Small intestine (tissue), 7 donors: Measurements from ENCODE around the gene TNPO2. TPM values are rescaled to one million over a fixed set of nuclear protein-coding genes. Genes with fewer than 3 reads are reported as not detected.

Experiments used
- DNase-seq, 2 donors: peaks; one replicate each; pipeline versions ENCODE4 v3.0.0 to v3.0.0-alpha.2; 2013
- FAIRE-seq: peaks from 2 replicates; lab custom pipeline; 2012; peaks lifted over from hg19 to GRCh38; lab: Jason Lieb, UNC
- H3K27ac ChIP-seq, 3 donors: one replicate each; pipeline ENCODE4 v1.5.1; 2013; ENCODE audit warnings: low read length in 2 of 3, mild to moderate bottlenecking in 2 of 3, control low read depth in 1 of 3, inconsistent platforms in 1 of 3, low read depth in 1 of 3, moderate library complexity in 1 of 3
- H3K27me3 ChIP-seq, 3 donors: one replicate each; pipeline ENCODE4 v1.6.1; 2013; ENCODE audit warnings: low read length in 3 of 3, inconsistent platforms in 1 of 3; ENCODE audit not compliant: control insufficient read depth in 3 of 3, insufficient read depth in 3 of 3
- H3K36me3 ChIP-seq, 3 donors: one replicate each; pipeline ENCODE4 v1.6.1; 2013; ENCODE audit warnings: low read length in 3 of 3, inconsistent platforms in 1 of 3, low read depth in 1 of 3, mild to moderate bottlenecking in 1 of 3, moderate library complexity in 1 of 3; ENCODE audit not compliant: control insufficient read depth in 3 of 3, insufficient read depth in 2 of 3
- H3K4me1 ChIP-seq, 3 donors: one replicate each; pipeline ENCODE4 v1.6.1; 2013; ENCODE audit warnings: low read length in 2 of 3, inconsistent platforms in 1 of 3, low read depth in 1 of 3, mild to moderate bottlenecking in 1 of 3, moderate library complexity in 1 of 3; ENCODE audit not compliant: control insufficient read depth in 3 of 3, insufficient read depth in 2 of 3
- H3K4me3 ChIP-seq, 3 donors: one replicate each; pipeline ENCODE4 v1.5.1; 2013; ENCODE audit warnings: low read length in 3 of 3, control low read depth in 1 of 3, inconsistent platforms in 1 of 3, low read depth in 1 of 3, mild to moderate bottlenecking in 1 of 3, moderate library complexity in 1 of 3
- H3K9me3 ChIP-seq, 2 donors: one replicate each; pipeline ENCODE4 v1.6.1; 2013; ENCODE audit warnings: low read depth in 1 of 2, low read length in 1 of 2; ENCODE audit not compliant: control insufficient read depth in 2 of 2, insufficient read depth in 1 of 2
- WGBS, 3 donors: extraction: QIAGEN DNeasy Blood & Tissue Kit; methylation state at CpG; one replicate each; pipeline ENCODE4 v1.1.7; 2013; 5-methylcytosine and 5-hydroxymethylcytosine counted together
- polyA plus RNA-seq, 4 donors: library from polyadenylated mRNA; stranded (reverse) in 3 of 4; unstranded in 1 of 4; fragments of 200-250 nt in 3 of 4; fragments of 120-200 nt in 1 of 4; gene quantifications; one replicate each; pipeline versions ENCODE4 v1.2.1 to v1.2.3, GENCODE V29; 2013
- donor health status: healthy with polysubstance abuse.
- donor health status: control.
- donor health status: control.
- donor health status: Bipolar disorder and iron deficiency.
- donor health status: healthy.

The TNPO2 gene
- polyA plus RNA-seq, 4 donors = 9.8 to 41.3 (median 19.7) TPM

- Histone ChIP-seq H3K4me3 (no peak overlapping the region), H3K9me3 (no peaks in the 10 kb centered on the region), H3K27ac (no peak overlapping the region), H3K27me3 (no peaks in the 10 kb centered on the region), H3K36me3 (peaks cover 8 to 74% (median 9%) of the 10 kb centered on the region in 3 donors), H3K4me1 (peaks cover 3 to 14% (median 5%) of the 10 kb centered on the region in 3 donors)
- FAIRE-seq = no peak
- DNase-seq = no peak
- 82 to 88% (median 82%) methylated on average over 8 to 10 of the region's 10 CpGs for WGBS, 3 donors
These were observed 51.0 kb downstream of the TNPO2 start for GRCh38 chr19:12672744-12673143.

GRCh38 chr19:12670159-12670928 lies 53.4 kb downstream of the TNPO2 start:
- Histone ChIP-seq H3K4me3 (peak overlapping the region; percentile 77 to 88 (median 86)), H3K27ac (peak overlapping the region; percentile 74 to 94 (median 93)), H3K36me3 (peaks cover 3 to 60% (median 8%) of the 10 kb centered on the region in 3 donors), H3K9me3 (no peaks in the 10 kb centered on the region), H3K27me3 (no peaks in the 10 kb centered on the region), H3K4me1 (peaks cover 10 to 22% (median 12%) of the 10 kb centered on the region in 3 donors)
- FAIRE-seq (no peak), DNase-seq (no peak)
- WGBS, 3 donors = 31 to 37% (median 33%) methylated on average over 23 to 26 of the region's 26 CpGs

GRCh38 chr19:12669270-12670158 lies 54.2 kb downstream of the TNPO2 start:
- FAIRE-seq (no peak), DNase-seq (peak; percentile 85 to 91)
- Histone ChIP-seq H3K27ac (peak overlapping the region; percentile 74 to 94 (median 93)), H3K36me3 (peaks cover 2 to 60% (median 6%) of the 10 kb centered on the region in 3 donors), H3K4me1 (peaks cover 10 to 22% (median 12%) of the 10 kb centered on the region in 3 donors), H3K4me3 (peak overlapping the region; percentile 77 to 88 (median 86)), H3K9me3 (no peaks in the 10 kb centered on the region), H3K27me3 (no peaks in the 10 kb centered on the region)
- WGBS, 3 donors = 0 to 1% (median 0%) methylated on average over 56 to 64 of the region's 64 CpGs

GRCh38 chr19:12668932-12669269 lies 54.8 kb downstream of the TNPO2 start:
- Histone ChIP-seq H3K27ac (peak overlapping the region; percentile 74 to 94 (median 93)), H3K4me3 (peak overlapping the region; percentile 77 to 88 (median 86)), H3K27me3 (no peaks in the 10 kb centered on the region), H3K4me1 (peaks cover 10 to 22% (median 12%) of the 10 kb centered on the region in 3 donors), H3K9me3 (no peaks in the 10 kb centered on the region), H3K36me3 (peaks cover 0 to 60% (median 6%) of the 10 kb centered on the region in 3 donors)
- FAIRE-seq = no peak
- WGBS, 3 donors = 0 to 1% (median 1%) methylated on average over 24 of the region's 24 CpGs
- peak; percentile 35 to 75 for DNase-seq

- Histone ChIP-seq H3K27me3 (no peaks in the 10 kb centered on the region), H3K4me1 (peaks cover 10 to 22% (median 12%) of the 10 kb centered on the region in 3 donors), H3K36me3 (peaks cover 3 to 61% (median 3%) of the 10 kb centered on the region in 3 donors), H3K27ac (peak overlapping the region in 2 of 3 donors; percentile 93 to 94), H3K4me3 (peak overlapping the region in 2 of 3 donors; percentile 86 to 88), H3K9me3 (no peaks in the 10 kb centered on the region)
- DNase-seq (no peak), FAIRE-seq (no peak)
- 57 to 70% (median 62%) methylated on average over 8 of the region's 8 CpGs for WGBS, 3 donors
These were observed 55.4 kb downstream of the TNPO2 start for GRCh38 chr19:12668346-12668745.

- H3K27me3 ChIP-seq = no peaks in the 10 kb centered on the region
- H3K27ac ChIP-seq = peak overlapping the region in 1 of 3 donors; percentile 14
- H3K4me1 ChIP-seq = peaks cover 10 to 22% (median 12%) of the 10 kb centered on the region in 3 donors
- peaks cover 3 to 61% (median 3%) of the 10 kb centered on the region in 3 donors for H3K36me3 ChIP-seq
- no peak for FAIRE-seq
- WGBS, 3 donors = 53 to 75% (median 65%) methylated on average over 4 of the region's 4 CpGs
- H3K4me3 ChIP-seq = peak overlapping the region in 1 of 3 donors; percentile 86
- no peaks in the 10 kb centered on the region for H3K9me3 ChIP-seq
- DNase-seq = peak in 1 of 2 donors; percentile 38
These were observed 55.9 kb downstream of the TNPO2 start for GRCh38 chr19:12667731-12668302.

GRCh38 chr19:12666265-12667048 lies 57.3 kb downstream of the TNPO2 start, which contains the start of the genes MAN2B1 and WDR83:
TSS of gene MAN2B1 (minus strand) at chr19:12666742. CDS start at chr19:12666701, 41 bp downstream.
TSS of gene WDR83 (plus strand) at chr19:12666807. CDS start at chr19:12669791, 2,984 bp downstream.
- no peaks in the 10 kb centered on the region for H3K9me3 ChIP-seq
- H3K36me3 ChIP-seq = peaks cover 2 to 61% (median 4%) of the 10 kb centered on the region in 3 donors
- peak; percentile 80 to 93 for DNase-seq
- H3K27ac ChIP-seq = peak within 1 kb of the TSS in 2 of 3 donors; percentile 50 to 66
- no peaks in the 10 kb centered on the region for H3K27me3 ChIP-seq
- peaks cover 10 to 22% (median 12%) of the 10 kb centered on the region in 3 donors for H3K4me1 ChIP-seq
- H3K4me3 ChIP-seq = peak within 1 kb of the TSS; percentile 77 to 83 (median 82)
- FAIRE-seq = no peak
- WGBS, 3 donors = 0 to 2% (median 1%) methylated on average over 44 to 46 of the region's 46 CpGs
